Measurements from ENCODE around the gene TOMM70.

GRCh38 chr3:100411091-100411982 lies 10.4 kb upstream of the TOMM70 start:
- no peak for TF ChIP-seq SALL2 (CRISPR knock-in tag; IDR thresholded peaks at IDR 0.05)
- TF ChIP-seq, protein P1, sequence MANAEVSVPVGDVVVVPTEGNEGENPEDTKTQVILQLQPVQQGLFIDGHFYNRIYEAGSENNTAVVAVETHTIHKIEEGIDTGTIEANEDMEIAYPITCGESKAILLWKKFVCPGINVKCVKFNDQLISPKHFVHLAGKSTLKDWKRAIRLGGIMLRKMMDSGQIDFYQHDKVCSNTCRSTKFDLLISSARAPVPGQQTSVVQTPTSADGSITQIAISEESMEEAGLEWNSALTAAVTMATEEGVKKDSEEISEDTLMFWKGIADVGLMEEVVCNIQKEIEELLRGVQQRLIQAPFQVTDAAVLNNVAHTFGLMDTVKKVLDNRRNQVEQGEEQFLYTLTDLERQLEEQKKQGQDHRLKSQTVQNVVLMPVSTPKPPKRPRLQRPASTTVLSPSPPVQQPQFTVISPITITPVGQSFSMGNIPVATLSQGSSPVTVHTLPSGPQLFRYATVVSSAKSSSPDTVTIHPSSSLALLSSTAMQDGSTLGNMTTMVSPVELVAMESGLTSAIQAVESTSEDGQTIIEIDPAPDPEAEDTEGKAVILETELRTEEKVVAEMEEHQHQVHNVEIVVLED (CRISPR knock-in tag; IDR thresholded peaks at IDR 0.05; ENCODE audit: borderline replicate concordance) = no peak
- TF ChIP-seq ZNF44 (CRISPR knock-in tag; IDR thresholded peaks at IDR 0.05) = no peak
- TF ChIP-seq RNF2 (conservative IDR thresholded peaks at IDR 0.05; ENCODE audit: low read depth) = no peak
- TF ChIP-seq NRL (CRISPR knock-in tag; IDR thresholded peaks at IDR 0.05; ENCODE audit: borderline replicate concordance) = no peak
- TF ChIP-seq TBX3 (IDR thresholded peaks at IDR 0.05; ENCODE audit: borderline replicate concordance) = no peak
- TF ChIP-seq RBAK (CRISPR knock-in tag; IDR thresholded peaks at IDR 0.05) = no peak
- TF ChIP-seq POLR2AphosphoS5 (IDR thresholded peaks at IDR 0.05; ENCODE audit: low read depth, low read length) = no peak
- no peak for TF ChIP-seq SIN3A (IDR thresholded peaks at IDR 0.05; ENCODE audit: borderline replicate concordance, low read depth, low read length)
- TF ChIP-seq RAD21 (CRISPR knock-in tag; IDR thresholded peaks at IDR 0.05) = no peak
- no peak for TF ChIP-seq CBX5 (CRISPR knock-in tag; IDR thresholded peaks at IDR 0.05; ENCODE audit: borderline replicate concordance)
- TF ChIP-seq FLYWCH1 (CRISPR knock-in tag; IDR thresholded peaks at IDR 0.05) = no peak
